H1 (cell line): ENCODE measurements around the gene HELZ2. TPM values are rescaled to one million over a fixed set of nuclear protein-coding genes. Genes with fewer than 3 reads are reported as not detected.

Experiments
- CTCF ChIA-PET: fragments of 300-600 bp; sonication (Branson Sonifier 250); formaldehyde crosslinking; loops from one replicate; lab custom pipeline; 2021; ENCODE audit not compliant: partially characterized antibody; lab: Charles Lee
- POLR2A ChIA-PET: fragments of 300-600 bp; sonication (Branson Sonifier 250); formaldehyde crosslinking; loops from one replicate; lab custom pipeline; 2021; ENCODE audit warnings: inconsistent platforms; ENCODE audit not compliant: partially characterized antibody; lab: Charles Lee
- DNase-seq, 2 experiments: peaks; one replicate each; pipeline versions ENCODE4 v3.0.0 to v3.0.0-alpha.2; 2010 to 2022; ENCODE audit warnings: low spot score in 2 of 2, low read depth in 1 of 2, mixed read lengths in 1 of 2
- FAIRE-seq: peaks from 2 replicates; lab custom pipeline; 2011; peaks lifted over from hg19 to GRCh38; lab: Jason Lieb, UNC
- H2AFZ ChIP-seq: 2 replicates; pipeline ENCODE4 v1.8.1; 2012; ENCODE audit warnings: low read length, inconsistent platforms
- H2AK5ac ChIP-seq: 2 replicates; pipeline ENCODE4 v1.6.1; 2013; ENCODE audit warnings: low read depth, low read length
- H2BK120ac ChIP-seq: replicated peaks from 2 replicates; pipeline ENCODE3; 2013; ENCODE audit warnings: low read depth, low read length, inconsistent platforms
- H2BK12ac ChIP-seq: 2 replicates; pipeline ENCODE4 v1.6.1; 2013; ENCODE audit warnings: low read depth, low read length
- H2BK15ac ChIP-seq: 2 replicates; pipeline ENCODE4 v1.6.1; 2013; ENCODE audit warnings: low read length
- H2BK20ac ChIP-seq: 2 replicates; pipeline ENCODE4 v1.6.1; 2013; ENCODE audit warnings: low read length
- H2BK5ac ChIP-seq: 2 replicates; pipeline ENCODE4 v1.6.1; 2013; ENCODE audit warnings: low read depth, low read length
- H3K14ac ChIP-seq: 2 replicates; pipeline ENCODE4 v1.6.1; 2013; ENCODE audit warnings: inconsistent platforms; ENCODE audit not compliant: insufficient read length
- H3K18ac ChIP-seq: 2 replicates; pipeline ENCODE4 v1.6.1; 2013; ENCODE audit warnings: low read length; ENCODE audit errors: extremely low read depth
- H3K23ac ChIP-seq: 2 replicates; pipeline ENCODE4 v1.6.1; 2013; ENCODE audit warnings: inconsistent platforms; ENCODE audit not compliant: insufficient read length
- H3K23me2 ChIP-seq: 2 replicates; pipeline ENCODE4 v1.6.1; 2013; ENCODE audit warnings: low read depth, low read length
- H3K27ac ChIP-seq: 2 replicates; pipeline ENCODE4 v1.6.1; 2011; ENCODE audit warnings: low read depth, low read length, inconsistent platforms
- H3K27me3 ChIP-seq, 4 experiments: replicated peaks in 1 of 4; 1 replicate in 1 of 4; 2 replicates in 3 of 4; pipeline versions ENCODE4 v1.6.1 to v1.8.1; 2011 to 2013; ENCODE audit warnings: low read length in 3 of 4, mild to moderate bottlenecking in 3 of 4, inconsistent platforms in 2 of 4, mixed read lengths in 2 of 4, moderate library complexity in 1 of 4; ENCODE audit not compliant: control insufficient read depth in 3 of 4, insufficient read depth in 3 of 4; ENCODE audit errors: extremely low read depth in 1 of 4
- H3K36me3 ChIP-seq, 4 experiments: 2 replicates each; pipeline versions ENCODE4 v1.6.1 to v1.8.1; 2011 to 2013; ENCODE audit warnings: mild to moderate bottlenecking in 4 of 4, low read length in 3 of 4, moderate library complexity in 2 of 4, control low read depth in 1 of 4, inconsistent platforms in 1 of 4; ENCODE audit not compliant: insufficient read depth in 4 of 4, control insufficient read depth in 2 of 4
- H3K4ac ChIP-seq: replicated peaks from 2 replicates; pipeline ENCODE3; 2013; ENCODE audit warnings: low read length, low read depth, mixed read lengths, inconsistent platforms; ENCODE audit not compliant: insufficient read length
- H3K4me1 ChIP-seq, 4 experiments: replicated peaks in 1 of 4; 1 replicate in 1 of 4; 2 replicates in 3 of 4; pipeline versions ENCODE4 v1.6.1 to v1.8.1; 2011 to 2013; ENCODE audit warnings: low read length in 3 of 4, inconsistent platforms in 2 of 4, mixed read lengths in 1 of 4; ENCODE audit not compliant: insufficient read depth in 4 of 4, control insufficient read depth in 3 of 4
- H3K4me2 ChIP-seq, 2 experiments: 2 replicates each; pipeline versions ENCODE4 v1.6.1 to v1.8.1; 2011 to 2013; ENCODE audit warnings: low read depth in 2 of 2, low read length in 2 of 2, control low read depth in 1 of 2, inconsistent platforms in 1 of 2, mild to moderate bottlenecking in 1 of 2; ENCODE audit not compliant: insufficient read depth in 1 of 2
- H3K4me3 ChIP-seq, 4 experiments: fragments of 200-600, 300-600 bp in 1 of 4; sonication (generic), shearing (Covaris generic), sonication (Bioruptor Twin) in 1 of 4; 2 replicates each; pipeline versions ENCODE4 v1.5.1 to v1.8.1; 2011 to 2016; ENCODE audit warnings: low read length in 4 of 4, low read depth in 3 of 4, control low read depth in 2 of 4, inconsistent platforms in 2 of 4, mild to moderate bottlenecking in 2 of 4, mixed read lengths in 1 of 4, moderate library complexity in 1 of 4; ENCODE audit not compliant: insufficient read depth in 2 of 4; ENCODE audit errors: extremely low read depth in 1 of 4
- H3K56ac ChIP-seq: replicated peaks from 2 replicates; pipeline ENCODE3; 2013; ENCODE audit warnings: low read depth, mild to moderate bottlenecking, mixed read lengths, low read length, inconsistent platforms; ENCODE audit not compliant: insufficient read length
- H3K79me1 ChIP-seq: 2 replicates; pipeline ENCODE4 v1.6.1; 2013; ENCODE audit warnings: low read depth, low read length, control low read depth
- H3K79me2 ChIP-seq, 2 experiments: 2 replicates each; pipeline versions ENCODE4 v1.6.1 to v1.8.1; 2012 to 2013; ENCODE audit warnings: low read length in 2 of 2, mild to moderate bottlenecking in 2 of 2, inconsistent platforms in 1 of 2; ENCODE audit not compliant: insufficient read depth in 2 of 2, control insufficient read depth in 1 of 2
- H3K9ac ChIP-seq, 4 experiments: replicated peaks in 1 of 4; 1 replicate in 1 of 4; 2 replicates in 3 of 4; pipeline versions ENCODE4 v1.6.1 to v1.8.1; 2011 to 2013; ENCODE audit warnings: low read depth in 3 of 4, low read length in 3 of 4, control low read depth in 2 of 4, mild to moderate bottlenecking in 2 of 4, moderate library complexity in 2 of 4, inconsistent platforms in 1 of 4; ENCODE audit errors: extremely low read depth in 1 of 4
- H3K9me3 ChIP-seq, 2 experiments: 2 replicates each; pipeline versions ENCODE4 v1.6.1 to v1.8.1; 2012 to 2013; ENCODE audit warnings: mild to moderate bottlenecking in 2 of 2, moderate library complexity in 2 of 2, control low read depth in 1 of 2, inconsistent platforms in 1 of 2, low read depth in 1 of 2, low read length in 1 of 2, mixed read lengths in 1 of 2; ENCODE audit not compliant: insufficient read depth in 2 of 2
- H4K20me1 ChIP-seq, 2 experiments: replicated peaks in 1 of 2; 2 replicates each; pipeline versions ENCODE3 to v1.8.1; 2011 to 2013; ENCODE audit warnings: inconsistent platforms in 2 of 2, low read length in 2 of 2, mild to moderate bottlenecking in 1 of 2; ENCODE audit not compliant: insufficient read depth in 2 of 2, control insufficient read depth in 1 of 2
- H4K5ac ChIP-seq: 2 replicates; pipeline ENCODE4 v1.6.1; 2013; ENCODE audit warnings: low read length, low read depth, mixed read lengths, inconsistent platforms; ENCODE audit not compliant: insufficient read length
- H4K8ac ChIP-seq: 2 replicates; pipeline ENCODE4 v1.8.0; 2013; ENCODE audit warnings: mild to moderate bottlenecking, moderate library complexity, low read length, inconsistent platforms; ENCODE audit not compliant: insufficient read depth; ENCODE audit errors: extremely low read depth
- H4K91ac ChIP-seq: replicated peaks from 2 replicates; pipeline ENCODE3; 2013; ENCODE audit warnings: low read length, mixed read lengths, inconsistent platforms; ENCODE audit not compliant: insufficient read length
- ASH2L ChIP-seq: fragments of 200-600, 300-600 bp; sonication (generic); IDR thresholded peaks from one replicate; pipeline ENCODE4 v1.7.1; 2017; ENCODE audit warnings: low read length
- EGR1 ChIP-seq: IDR thresholded peaks from 2 replicates; pipeline ENCODE4 v1.6.1; 2011; ENCODE audit warnings: low read depth, low read length, borderline replicate concordance
- JUN ChIP-seq: IDR thresholded peaks from 2 replicates; pipeline ENCODE4 v1.6.1; 2011; ENCODE audit warnings: low read depth, mild to moderate bottlenecking, improper control_type of control experiment, low read length
- KDM4A ChIP-seq: IDR thresholded peaks from one replicate; pipeline ENCODE4 v1.7.1; 2012; ENCODE audit warnings: low read depth, mild to moderate bottlenecking, moderate library complexity, low read length, inconsistent platforms; ENCODE audit not compliant: severe bottlenecking
- PHF8 ChIP-seq: fragments of 200-600 bp; sonication (generic); conservative IDR thresholded peaks from 2 replicates; pipeline ENCODE4 v1.7.1; 2012; ENCODE audit warnings: low read depth, mild to moderate bottlenecking, inconsistent platforms, low read length, moderate library complexity
- POLR2A ChIP-seq, 2 experiments: IDR thresholded peaks; 1 replicate in 1 of 2; 2 replicates in 1 of 2; pipeline ENCODE4 v1.6.1; 2011; ENCODE audit warnings: low read depth in 2 of 2, low read length in 2 of 2, mild to moderate bottlenecking in 2 of 2; ENCODE audit errors: control extremely low read depth in 1 of 2
- RAD21 ChIP-seq, 2 experiments: IDR thresholded peaks in 1 of 2; conservative IDR thresholded peaks in 1 of 2; 2 replicates each; pipeline ENCODE4 v1.6.1; 2011; ENCODE audit warnings: low read depth in 2 of 2, low read length in 2 of 2, improper control_type of control experiment in 1 of 2, inconsistent platforms in 1 of 2, mild to moderate bottlenecking in 1 of 2, moderate library complexity in 1 of 2
- SIX5 ChIP-seq: IDR thresholded peaks from 2 replicates; pipeline ENCODE4 v1.6.1; 2011; ENCODE audit warnings: mild to moderate bottlenecking, low read depth, low read length
- SP1 ChIP-seq: IDR thresholded peaks from 2 replicates; pipeline ENCODE4 v1.6.1; 2011; ENCODE audit warnings: low read depth, low read length
- SP4 ChIP-seq: IDR thresholded peaks from 2 replicates; pipeline ENCODE4 v1.6.1; 2012; ENCODE audit warnings: low read length, inconsistent platforms
- TAF1 ChIP-seq: IDR thresholded peaks from 2 replicates; pipeline ENCODE4 v1.6.1; 2011; ENCODE audit warnings: mild to moderate bottlenecking, low read depth, low read length
- WGBS, 2 experiments: shearing (Covaris generic) in 1 of 2; methylation state at CpG; one replicate each; pipeline versions ENCODE4 v1.1.6 to v1.1.7; 2013 to 2015; ENCODE audit warnings: low lambda C conversion rate in 2 of 2, mixed read lengths in 2 of 2, inconsistent platforms in 1 of 2, low coverage in 1 of 2, missing lambda C conversion rate in 1 of 2; ENCODE audit not compliant: insufficient replicate concordance in 2 of 2, insufficient coverage in 1 of 2, insufficient read length in 1 of 2; ENCODE audit errors: extremely low coverage in 1 of 2, missing lambda C conversion rate in 1 of 2; 5-methylcytosine and 5-hydroxymethylcytosine counted together
- polyA plus RNA-seq, 7 experiments: library from polyadenylated mRNA; depleted of rRNA in 3 of 7; stranded (reverse) in 5 of 7; unstranded in 2 of 7; fragments of >200 nt in 5 of 7; fragments of 200-250 nt in 2 of 7; gene quantifications; 1 replicate in 5 of 7; 2 replicates in 1 of 7; 4 replicates in 1 of 7; pipeline versions ENCODE4 v1.2.1 to v1.2.3, GENCODE V29; 2011 to 2013; ENCODE audit warnings: missing spikeins in 2 of 7, mixed read lengths in 2 of 7
- total RNA-seq: library from RNA; stranded (reverse); fragmentation: NEBNext Ultra II Directional; extraction: Animal tissue kit (Norgen Biotek cat#: 25700); gene quantifications from 2 replicates; pipeline ENCODE4 v1.2.1, GENCODE V29; 2021
- TF ChIP-seq, protein P1 (sequence below): IDR thresholded peaks from 2 replicates; pipeline ENCODE4 v1.6.1; 2012; ENCODE audit warnings: inconsistent platforms

The HELZ2 gene
- total and polyA plus RNA-seq, 2 of the 8 experiments (the other 6 are each of a cell fraction or from before 2014, with no cell fraction given): 7.9 to 17.5 TPM

GRCh38 chr20:63553251-63553932 lies 20.6 kb downstream of the HELZ2 start:
- H4K20me1 ChIP-seq: peaks cover 0 to 1% of the 10 kb centered on the region in 2 experiments
- H3K23ac ChIP-seq: no peak overlapping the region
- FAIRE-seq (peak; percentile 78), DNase-seq (peak; percentile 92 to 99)
- peaks cover 4% of the 10 kb centered on the region; the same call in 1 of the 2 replicates for H3K23me2 ChIP-seq
- no peak overlapping the region for H4K8ac ChIP-seq
- peaks cover 0 to 28% (median 16%) of the 10 kb centered on the region in 4 experiments; a peak in 6 of 7 replicates for H3K4me1 ChIP-seq
- H3K56ac ChIP-seq: no peak overlapping the region
- no peak overlapping the region; the same call in 1 of the 2 replicates for H3K18ac ChIP-seq
- H4K91ac ChIP-seq: no peak overlapping the region
- H2BK20ac ChIP-seq: no peak overlapping the region
- POLR2A ChIA-PET: interaction anchor here (1.3 to 2.2 kb wide), 3 partner anchors 11 to 89 kb away, joined by 3 to 7 read pairs (median 4); no protein-coding TSS in a partner anchor
- H3K4ac ChIP-seq: no peak overlapping the region
- H3K9ac ChIP-seq: no peak overlapping the region; a peak in 2 of 7 replicates
- H3K27ac ChIP-seq: no peak overlapping the region; the same call in 1 of the 2 replicates
- H3K27me3 ChIP-seq: no peaks in the 10 kb centered on the region; a peak in 1 of 7 replicates
- H4K5ac ChIP-seq: peak overlapping the region; percentile 20
- H3K4me3 ChIP-seq: peak overlapping the region; percentile 57 to 99 (median 81)
- no peaks in the 10 kb centered on the region for H3K79me1 ChIP-seq
- no peak overlapping the region for H2BK12ac ChIP-seq
- no peak overlapping the region for H2BK15ac ChIP-seq
- peak overlapping the region; percentile 49 to 95 for H3K4me2 ChIP-seq
- no peak overlapping the region for H2BK120ac ChIP-seq
- no peak overlapping the region; the same call in 1 of the 2 replicates for H2AFZ ChIP-seq
- no peaks in the 10 kb centered on the region for H3K79me2 ChIP-seq
- CTCF ChIA-PET: interaction anchor here (0.5 to 3.3 kb wide), 5 partner anchors 10 to 1350 kb away, joined by 3 to 22 read pairs (median 4); partner anchors contain the start of gene PTK6
- 8% methylated on average over 9 of the region's 37 CpGs; no CpG with 5 or more reads in 1 of the 2 experiments for WGBS, 2 experiments
- no peak overlapping the region for H2AK5ac ChIP-seq
- H2BK5ac ChIP-seq: peak overlapping the region; percentile 83; the same call in 1 of the 2 replicates
- no peaks in the 10 kb centered on the region for H3K36me3 ChIP-seq
- H3K14ac ChIP-seq: no peak overlapping the region
- H3K9me3 ChIP-seq: no peaks in the 10 kb centered on the region
- TF ChIP-seq KDM4A (peak; percentile 91), POLR2A (IDR thresholded peaks at IDR 0.05; ENCODE audit: control extremely low read depth in 1 of 2, low read depth in 2 of 2, low read length in 2 of 2) (0 out of 3 replicates have a peak, but pooled peaks of 1 of the 2 experiments have one; percentile 36), EGR1 (peak; percentile 34; the same call in 1 of the 2 replicates), PHF8 (peak; percentile 36; the same call in 1 of the 2 replicates), SP1 (peak; percentile 73), SP4 (peak; percentile 81; the same call in 1 of the 2 replicates), SIX5 (no peak), RAD21 (IDR thresholded peaks at IDR 0.05 in 1 of 2, conservative IDR thresholded peaks at IDR 0.05 in 1 of 2; ENCODE audit: low read depth in 2 of 2, low read length in 2 of 2) (no peak), ASH2L (peak; percentile 37), JUN (no peak), TAF1 (no peak)
- TF ChIP-seq, protein P1, sequence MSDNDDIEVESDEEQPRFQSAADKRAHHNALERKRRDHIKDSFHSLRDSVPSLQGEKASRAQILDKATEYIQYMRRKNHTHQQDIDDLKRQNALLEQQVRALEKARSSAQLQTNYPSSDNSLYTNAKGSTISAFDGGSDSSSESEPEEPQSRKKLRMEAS: no peak
